Regular cardiac myocyte (primary cell): ENCODE data around the gene RABGGTA. TPM values are rescaled to one million over a fixed set of nuclear protein-coding genes. Genes with fewer than 3 reads are reported as not detected.

Experiments used
- total RNA-seq: library from RNA; depleted of rRNA; stranded (reverse); fragments of >200 nt; gene quantifications from 2 replicates; pipeline ENCODE4 v1.2.3, GENCODE V29; 2014

RABGGTA gene
- 24.0 and 28.0 TPM in 2 replicates for total RNA-seq

GRCh38 chr14:24271134-24271833, at the start of gene RABGGTA:
TSS of gene RABGGTA (minus strand) at chr14:24271597. CDS start at chr14:24271115, 482 bp downstream.

GRCh38 chr14:24310646-24311604, 39.5 kb upstream of the RABGGTA start, which contains the start of gene LTB4R:
TSS of gene LTB4R (plus strand) at chr14:24311502. CDS start at chr14:24315652, 4,150 bp downstream.

GRCh38 chr14:24309538-24310264, 38.3 kb upstream of the RABGGTA start, which contains the start of gene LTB4R2:
TSS of gene LTB4R2 (plus strand) at chr14:24310140. CDS start at chr14:24310665, 525 bp downstream.

GRCh38 chr14:24307575-24308341, 36.4 kb upstream of the RABGGTA start, which contains the start of gene CIDEB:
TSS of gene CIDEB (minus strand) at chr14:24307977. CDS start at chr14:24307858, 119 bp downstream.

GRCh38 chr14:24299255-24300191, 28.1 kb upstream of the RABGGTA start, which contains the start of the genes DHRS1 and NOP9:
TSS of gene DHRS1 (minus strand) at chr14:24299780. CDS start at chr14:24299106, 674 bp downstream.
TSS of gene NOP9 (plus strand) at chr14:24299850. CDS start at chr14:24299955, 105 bp downstream.

GRCh38 chr14:24262821-24263733, 8.3 kb downstream of the RABGGTA start, which contains the start of gene TGM1:
TSS of gene TGM1 (minus strand) at chr14:24263177. CDS start at chr14:24262352, 825 bp downstream.

GRCh38 chr14:24232645-24233537, 38.5 kb downstream of the RABGGTA start, which contains the start of gene GMPR2:
TSS of gene GMPR2 (plus strand) at chr14:24232929. CDS start at chr14:24233254, 325 bp downstream.

GRCh38 chr14:24232121-24232644, 39.2 kb downstream of the RABGGTA start, which contains the start of gene NEDD8:
TSS of gene NEDD8 (minus strand) at chr14:24232367. CDS start at chr14:24232267, 100 bp downstream.

Other genes starting within 250 kb of the RABGGTA start
- not detected in 2 replicates for gene CARMIL3, start 219.6 kb downstream of the RABGGTA start, total RNA-seq
- gene CPNE6, start 200.0 kb downstream of the RABGGTA start, total RNA-seq = not detected in 2 replicates
- 13.4 and 17.2 TPM in 2 replicates for gene PCK2, start 177.3 kb downstream of the RABGGTA start, total RNA-seq
- gene DCAF11, start 156.8 kb downstream of the RABGGTA start, total RNA-seq = 50.6 and 56.1 TPM in 2 replicates
- 0.56 and 0.77 TPM in 2 replicates for gene NRL, start 156.6 kb downstream of the RABGGTA start, total RNA-seq
- not detected in 2 replicates for gene FITM1, start 140.9 kb downstream of the RABGGTA start, total RNA-seq
- gene PSME1, start 135.4 kb downstream of the RABGGTA start, total RNA-seq = 69.4 and 88.5 TPM in 2 replicates
- gene EMC9, start 130.0 kb downstream of the RABGGTA start, total RNA-seq = 20.6 and 31.1 TPM in 2 replicates
- 81.5 and 136 TPM in 2 replicates for gene PSME2, start 125.0 kb downstream of the RABGGTA start, total RNA-seq
- gene RNF31, start 124.1 kb downstream of the RABGGTA start, total RNA-seq = 22.6 and 28.8 TPM in 2 replicates
- gene IRF9, start 110.3 kb downstream of the RABGGTA start, total RNA-seq = 55.5 and 58.9 TPM in 2 replicates
- 0.56 and 0.77 TPM in 2 replicates for gene REC8, start 99.5 kb downstream of the RABGGTA start, total RNA-seq
- gene IPO4, start 82.8 kb downstream of the RABGGTA start, total RNA-seq = 26.5 and 79.8 TPM in 2 replicates
- gene TM9SF1, start 76.2 kb downstream of the RABGGTA start, total RNA-seq = 78.4 and 80.1 TPM in 2 replicates
- under 0.01 TPM in 1 of 2 replicates, not detected in the other for gene TSSK4, start 65.9 kb downstream of the RABGGTA start, total RNA-seq
- 23.4 and 25.1 TPM in 2 replicates for gene CHMP4A, start 58.1 kb downstream of the RABGGTA start, total RNA-seq
- 15.9 and 18.0 TPM in 2 replicates for gene MDP1, start 55.5 kb downstream of the RABGGTA start, total RNA-seq
- gene NEDD8, start 39.2 kb downstream of the RABGGTA start, total RNA-seq = 142 and 224 TPM in 2 replicates
- 63.6 and 103 TPM in 2 replicates for gene GMPR2, start 38.7 kb downstream of the RABGGTA start, total RNA-seq
- 48.3 and 58.3 TPM in 2 replicates for gene TINF2, start 29.0 kb downstream of the RABGGTA start, total RNA-seq
- 0.19 and 0.85 TPM in 2 replicates for gene TGM1, start 8.4 kb downstream of the RABGGTA start, total RNA-seq
- gene DHRS1, start 28.2 kb upstream of the RABGGTA start, total RNA-seq = 9.0 and 9.9 TPM in 2 replicates
- 19.7 and 34.7 TPM in 2 replicates for gene NOP9, start 28.3 kb upstream of the RABGGTA start, total RNA-seq
- 1.5 and 1.7 TPM in 2 replicates for gene CIDEB, start 36.4 kb upstream of the RABGGTA start, total RNA-seq
- gene LTB4R2, start 38.5 kb upstream of the RABGGTA start, total RNA-seq = 1.3 and 3.1 TPM in 2 replicates
- 1.5 and 1.7 TPM in 2 replicates for gene LTB4R, start 39.9 kb upstream of the RABGGTA start, total RNA-seq
- 5.6 and 15.5 TPM in 2 replicates for gene ADCY4, start 63.5 kb upstream of the RABGGTA start, total RNA-seq
- gene RIPK3, start 68.4 kb upstream of the RABGGTA start, total RNA-seq = 0.19 and 0.56 TPM in 2 replicates
- 30.3 and 71.0 TPM in 2 replicates for gene NFATC4, start 96.6 kb upstream of the RABGGTA start, total RNA-seq
- gene NYNRIN, start 127.4 kb upstream of the RABGGTA start, total RNA-seq = 3.5 and 6.8 TPM in 2 replicates
- gene CBLN3, start 158.1 kb upstream of the RABGGTA start, total RNA-seq = 1.5 and 5.9 TPM in 2 replicates
- gene KHNYN, start 158.4 kb upstream of the RABGGTA start, total RNA-seq = 45.6 and 53.8 TPM in 2 replicates
- gene SDR39U1, start 171.2 kb upstream of the RABGGTA start, total RNA-seq = 8.2 and 10.4 TPM in 2 replicates
- not detected in 2 replicates for gene CMA1, start 236.7 kb upstream of the RABGGTA start, total RNA-seq